B cell (primary cell): ENCODE data around the gene GRIK3. TPM values are rescaled to one million over a fixed set of nuclear protein-coding genes. Genes with fewer than 3 reads are reported as not detected.

Experiments used
- ATAC-seq: fragments of 200-7000 bp; cut with Tn5 transposase; one replicate; pipeline ENCODE4 v1.10.0; 2021; ENCODE audit warnings: low read depth, mild to moderate bottlenecking, moderate number of reproducible peaks, moderate library complexity
- CTCF ChIA-PET: fragments of 350-600 bp; sonication (Branson Sonifier 250); formaldehyde crosslinking; loops from one replicate; lab custom pipeline; 2021; ENCODE audit warnings: antibody characterized with exemption, inconsistent platforms; lab: Charles Lee
- POLR2A ChIA-PET: fragments of 350-600 bp; sonication (Branson Sonifier 250); formaldehyde crosslinking; loops from one replicate; lab custom pipeline; 2021; ENCODE audit warnings: antibody characterized with exemption; lab: Charles Lee
- DNase-seq: peaks from one replicate; pipeline ENCODE4 v3.0.0; 2013
- H2AFZ ChIP-seq: 2 replicates; pipeline ENCODE4 v1.6.1; 2012; ENCODE audit warnings: mild to moderate bottlenecking, low read depth, low read length; ENCODE audit not compliant: insufficient read depth, poor library complexity, severe bottlenecking
- H3K27ac ChIP-seq, 2 donors: 1 replicate in 1 of 2; 2 replicates in 1 of 2; pipeline ENCODE4 v1.5.1; 2012 to 2013; ENCODE audit warnings: low read length in 2 of 2, mild to moderate bottlenecking in 2 of 2, moderate library complexity in 1 of 2
- H3K27me3 ChIP-seq, 4 experiments: fragments of 200-600 bp in 1 of 4; sonication (generic) in 1 of 4; replicated peaks in 1 of 4; 1 replicate in 2 of 4; 2 replicates in 2 of 4; pipeline versions ENCODE4 v1.6.1 to v1.7.0; 2013 to 2016; ENCODE audit warnings: low read length in 3 of 4, mild to moderate bottlenecking in 2 of 4, mixed read lengths in 1 of 4, moderate library complexity in 1 of 4; ENCODE audit not compliant: insufficient read depth in 4 of 4, control insufficient read depth in 3 of 4; ENCODE audit errors: control extremely low read depth in 1 of 4
- H3K36me3 ChIP-seq, 2 experiments: replicated peaks in 1 of 2; 1 replicate in 1 of 2; 2 replicates in 1 of 2; pipeline versions ENCODE4 v1.6.1 to v1.7.1; 2013; ENCODE audit warnings: low read length in 1 of 2; ENCODE audit not compliant: insufficient read depth in 2 of 2, control insufficient read depth in 1 of 2; ENCODE audit errors: control extremely low read depth in 1 of 2, extremely low read depth in 1 of 2
- H3K4me1 ChIP-seq, 2 donors: fragments of 200-600 bp in 1 of 2; sonication (generic) in 1 of 2; 1 replicate in 1 of 2; 2 replicates in 1 of 2; pipeline versions ENCODE4 v1.5.1 to v1.6.1; 2013 to 2017; ENCODE audit warnings: low read length in 2 of 2; ENCODE audit not compliant: control insufficient read depth in 2 of 2, insufficient read depth in 2 of 2
- H3K4me2 ChIP-seq: replicated peaks from 2 replicates; pipeline ENCODE3; 2012; ENCODE audit warnings: mild to moderate bottlenecking, low read depth, low read length; ENCODE audit not compliant: poor library complexity, severe bottlenecking
- H3K4me3 ChIP-seq, 5 experiments: fragments of 200-600 bp in 1 of 5; sonication (generic) in 1 of 5; 1 replicate in 3 of 5; 2 replicates in 2 of 5; pipeline versions ENCODE4 v1.5.1 to v1.7.0; 2011 to 2016; ENCODE audit warnings: low read length in 4 of 5, mild to moderate bottlenecking in 4 of 5, low read depth in 2 of 5, control low read depth in 1 of 5, moderate library complexity in 1 of 5; ENCODE audit not compliant: insufficient read depth in 1 of 5; ENCODE audit errors: control extremely low read depth in 1 of 5, extremely low read depth in 1 of 5
- H3K79me2 ChIP-seq: fragments of 200-600 bp; sonication (generic); one replicate; pipeline ENCODE4 v1.6.0; 2016; ENCODE audit warnings: low read length; ENCODE audit not compliant: control insufficient read depth, insufficient read depth
- H3K9ac ChIP-seq: fragments of 200-600 bp; sonication (generic); 2 replicates; pipeline ENCODE4 v1.6.1; 2017; ENCODE audit warnings: mild to moderate bottlenecking, low read length, moderate library complexity
- H3K9me3 ChIP-seq, 3 donors: one replicate each; pipeline versions ENCODE4 v1.6.1 to v1.7.1; 2013; ENCODE audit warnings: low read length in 2 of 3; ENCODE audit not compliant: control insufficient read depth in 2 of 3, insufficient read depth in 1 of 3; ENCODE audit errors: control extremely low read depth in 1 of 3
- H4K20me1 ChIP-seq: 2 replicates; pipeline ENCODE4 v1.6.0; 2012; ENCODE audit warnings: mild to moderate bottlenecking, low read length; ENCODE audit not compliant: insufficient read depth, control insufficient read depth, poor library complexity, severe bottlenecking
- H3K27ac Mint-ChIP-seq: one replicate; pipeline ENCODE4 v1.8.0; 2021; ENCODE audit warnings: mixed read lengths
- H3K27me3 Mint-ChIP-seq: one replicate; pipeline ENCODE4 v1.8.0; 2021; ENCODE audit warnings: mixed read lengths
- H3K4me1 Mint-ChIP-seq: one replicate; pipeline ENCODE4 v1.8.0; 2021; ENCODE audit warnings: mixed read lengths
- H3K4me3 Mint-ChIP-seq: one replicate; pipeline ENCODE4 v1.8.0; 2021; ENCODE audit warnings: mixed read lengths
- H3K9me3 Mint-ChIP-seq: one replicate; pipeline ENCODE4 v1.8.0; 2022; ENCODE audit warnings: mixed read lengths; ENCODE audit not compliant: insufficient read depth
- CTCF ChIP-seq: fragments of 200-600 bp; IDR thresholded peaks from one replicate; pipeline ENCODE4 v1.8.0; 2022; ENCODE audit warnings: antibody characterized with exemption, mild to moderate bottlenecking
- EZH2 ChIP-seq: IDR thresholded peaks from 2 replicates; pipeline ENCODE4 v1.6.1; 2012; ENCODE audit warnings: borderline replicate concordance, low read depth, mild to moderate bottlenecking, moderate library complexity, low read length; ENCODE audit not compliant: insufficient read depth, poor library complexity, severe bottlenecking
- WGBS: methylation state at CpG from one replicate; pipeline ENCODE4 v1.1.5; 2013; ENCODE audit warnings: missing lambda C conversion rate; ENCODE audit not compliant: insufficient coverage; 5-methylcytosine and 5-hydroxymethylcytosine counted together
- intact Hi-C: fragments of 100-400 bp; cut with micrococcal nuclease; formaldehyde crosslinking; loops from one replicate; pipeline ENCODE4 v1.10.0; 2022
- polyA plus RNA-seq: library from polyadenylated mRNA; depleted of rRNA; stranded (reverse); fragments of >200 nt; gene quantifications from 2 replicates; pipeline ENCODE4 v1.2.3, GENCODE V29; 2012
- total RNA-seq, 2 donors: library from RNA; stranded (reverse); fragments of 120-200 nt in 1 of 2; gene quantifications; 1 replicate in 1 of 2; 2 replicates in 1 of 2; pipeline versions ENCODE4 v1.2.3 to v1.2.4, GENCODE V29; 2013 to 2022

The GRIK3 gene
- total and polyA plus RNA-seq, 2 donors (not counting 1 experiment from before 2014, with no cell fraction given): 0.12 to 1.5 TPM

GRCh38 chr1:36796733-36797132 is 237.6 kb downstream of the GRIK3 start:
- intact Hi-C loops: no loop called here
- Mint-ChIP-seq H3K27me3 (peaks cover 5% of the 10 kb centered on the region), H3K4me1 (no peaks in the 10 kb centered on the region), H3K4me3 (no peak overlapping the region), H3K27ac (no peak overlapping the region), H3K9me3 (no peaks in the 10 kb centered on the region)
- no peak overlapping the region for H3K4me2 ChIP-seq
- no peaks in the 10 kb centered on the region for H3K79me2 ChIP-seq
- peaks cover 0 to 2% (median 0%) of the 10 kb centered on the region in 4 experiments for H3K27me3 ChIP-seq
- no peak for TF ChIP-seq EZH2
- no peak for TF ChIP-seq CTCF
- no peak for ATAC-seq
- H3K36me3 ChIP-seq: no peaks in the 10 kb centered on the region
- H3K9me3 ChIP-seq: peaks cover 0 to 3% (median 0%) of the 10 kb centered on the region in 3 donors
- H4K20me1 ChIP-seq: no peaks in the 10 kb centered on the region
- no peak for DNase-seq
- H3K27ac ChIP-seq: no peak overlapping the region
- no peak overlapping the region for H3K4me3 ChIP-seq
- CTCF ChIA-PET: interaction anchor here (0.6 kb wide), 1 partner anchor 10 kb away, joined by 3 read pairs; no protein-coding TSS in a partner anchor
- 75% methylated on average over 5 of the region's 5 CpGs for WGBS
- H2AFZ ChIP-seq: no peak overlapping the region
- H3K4me1 ChIP-seq: no peaks in the 10 kb centered on the region
- POLR2A ChIA-PET: no interaction called here
- no peak overlapping the region for H3K9ac ChIP-seq

- 78% methylated on average over 4 of the region's 5 CpGs for WGBS
- no peak for ATAC-seq
- no peaks in the 10 kb centered on the region for H3K9me3 Mint-ChIP-seq
Observed at GRCh38 chr1:36796106-36796590, 238.2 kb downstream of the GRIK3 start.

More at GRCh38 chr1:36796106-36796590, 238.2 kb downstream of the GRIK3 start:
- CTCF ChIA-PET: interaction anchor here (0.6 kb wide), 1 partner anchor 9 kb away, joined by 3 read pairs; no protein-coding TSS in a partner anchor
- Histone ChIP-seq H3K4me3 (no peak overlapping the region), H3K36me3 (no peaks in the 10 kb centered on the region), H3K9me3 (peaks cover 0 to 3% (median 0%) of the 10 kb centered on the region in 3 donors), H3K9ac (no peak overlapping the region), H4K20me1 (no peaks in the 10 kb centered on the region), H2AFZ (no peak overlapping the region), H3K4me2 (no peak overlapping the region), H3K27me3 (no peaks in the 10 kb centered on the region), H3K79me2 (no peaks in the 10 kb centered on the region), H3K27ac (no peak overlapping the region), H3K4me1 (no peaks in the 10 kb centered on the region)
- no peak for DNase-seq
- no peak for TF ChIP-seq EZH2
- TF ChIP-seq CTCF: no peak
- Mint-ChIP-seq H3K4me1 (no peaks in the 10 kb centered on the region), H3K27me3 (peaks cover 5% of the 10 kb centered on the region), H3K27ac (no peak overlapping the region), H3K4me3 (no peak overlapping the region)
- POLR2A ChIA-PET: no interaction called here
- intact Hi-C loops: no loop called here
